GM12872 (cell line): ENCODE measurements around the gene PCDH15.

Experiments
- CTCF ChIP-seq: IDR thresholded peaks from 3 replicates; pipeline ENCODE4 v1.5.1; 2011; ENCODE audit warnings: low read depth, mild to moderate bottlenecking, low read length, moderate library complexity; ENCODE audit not compliant: insufficient read depth

PCDH15 gene

DNA sequence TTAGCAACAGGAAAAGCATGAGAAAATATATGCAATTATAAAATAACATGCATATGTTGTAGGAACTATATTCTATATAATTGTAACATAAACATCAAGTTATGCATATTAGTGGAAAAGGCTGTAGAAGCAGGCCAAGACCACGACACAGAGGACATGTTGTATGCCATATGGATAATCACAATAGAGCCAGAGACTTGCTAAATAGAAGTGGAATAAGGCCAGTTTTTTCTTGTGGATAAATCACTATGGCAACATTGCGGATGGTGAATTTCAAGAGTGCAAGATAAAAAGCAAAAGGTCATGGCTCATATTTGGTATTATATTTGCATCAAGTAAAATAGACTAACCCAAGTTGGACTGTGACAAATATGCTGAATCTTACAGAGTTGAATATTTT, 93.0 kb downstream of the PCDH15 start:
- TF ChIP-seq CTCF = no peak

DNA sequence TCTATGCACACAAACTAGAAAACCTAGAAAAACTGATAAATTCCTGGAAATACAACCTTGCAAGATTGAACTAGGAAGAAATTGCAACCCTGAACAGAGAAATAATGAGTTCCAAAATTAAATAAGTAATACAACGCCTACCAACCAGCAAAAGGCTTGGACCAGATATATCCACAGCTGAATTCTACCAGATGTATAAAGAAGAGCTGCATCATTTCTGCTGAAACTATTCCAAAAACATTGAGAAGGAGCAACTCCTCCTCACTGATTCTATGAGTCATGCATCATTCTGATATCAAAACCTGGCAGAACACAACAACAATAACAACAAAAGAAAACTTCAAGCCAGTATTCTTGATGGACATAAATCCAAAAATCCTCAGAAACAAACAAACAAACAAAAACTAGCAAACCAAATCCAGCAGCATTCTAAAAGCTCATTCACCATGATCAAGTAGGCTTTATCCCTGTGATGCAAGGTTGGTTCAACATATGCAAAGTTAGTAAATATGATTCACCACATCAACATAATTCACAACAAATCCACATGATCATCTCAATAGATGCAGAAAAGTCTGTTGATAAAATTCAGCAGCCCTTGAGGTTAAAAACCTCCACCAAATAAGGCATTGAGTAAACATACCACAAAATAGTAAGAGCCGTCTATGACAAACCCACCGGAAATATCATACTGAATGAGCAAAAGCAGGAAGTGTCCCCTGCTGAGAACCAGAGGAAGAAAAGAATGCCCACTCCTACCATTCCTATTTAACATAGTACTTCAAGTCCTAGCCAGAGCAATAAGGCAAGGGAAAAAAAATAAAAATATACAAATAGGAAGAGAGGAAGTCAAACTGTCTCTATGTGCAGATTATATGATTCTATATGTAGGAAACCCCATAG, 98.2 kb downstream of the PCDH15 start:
- TF ChIP-seq CTCF = no peak

DNA sequence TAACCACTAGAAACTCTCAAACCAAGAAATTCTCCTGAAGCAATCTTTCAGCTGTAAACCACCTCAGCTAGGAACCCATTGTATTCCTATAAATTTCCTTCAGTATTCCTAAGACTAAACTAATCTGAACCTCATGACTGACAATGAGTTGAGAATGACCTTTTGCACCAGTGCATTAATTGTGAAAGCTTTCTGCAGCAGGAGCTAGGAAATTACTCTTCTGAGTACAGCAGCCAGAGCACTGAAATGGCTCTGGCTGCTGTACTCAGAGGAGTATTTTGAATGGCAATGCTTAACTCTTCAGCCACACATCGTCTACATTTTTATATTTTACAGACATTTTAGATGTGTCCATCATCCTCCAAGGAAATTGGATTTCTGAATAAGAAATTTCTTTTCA, 109.7 kb downstream of the PCDH15 start:
- TF ChIP-seq CTCF = no peak

GRCh38 chr10:54682554-54682953, 118.5 kb downstream of the PCDH15 start:
- no peak for TF ChIP-seq CTCF

GRCh38 chr10:54681136-54681535, 119.9 kb downstream of the PCDH15 start:
- no peak for TF ChIP-seq CTCF

DNA sequence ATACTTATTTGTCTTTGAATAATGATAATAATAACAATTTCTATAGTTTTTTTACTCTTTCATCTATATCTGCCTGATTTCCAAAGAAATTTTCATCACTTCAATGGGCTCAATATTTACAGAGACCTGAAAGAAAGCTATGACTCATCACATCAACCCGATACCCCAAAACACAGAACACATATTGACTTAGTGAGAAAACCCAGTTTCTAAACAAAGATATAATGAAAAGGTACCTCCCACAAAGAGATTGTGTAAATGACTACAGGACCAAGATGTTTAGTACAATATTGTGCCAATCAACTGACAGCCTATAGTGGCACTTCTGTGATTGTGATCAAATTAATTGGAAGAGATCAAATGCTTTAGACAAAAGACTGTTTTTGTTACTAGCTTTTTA, 133.9 kb downstream of the PCDH15 start:
- no peak for TF ChIP-seq CTCF

DNA sequence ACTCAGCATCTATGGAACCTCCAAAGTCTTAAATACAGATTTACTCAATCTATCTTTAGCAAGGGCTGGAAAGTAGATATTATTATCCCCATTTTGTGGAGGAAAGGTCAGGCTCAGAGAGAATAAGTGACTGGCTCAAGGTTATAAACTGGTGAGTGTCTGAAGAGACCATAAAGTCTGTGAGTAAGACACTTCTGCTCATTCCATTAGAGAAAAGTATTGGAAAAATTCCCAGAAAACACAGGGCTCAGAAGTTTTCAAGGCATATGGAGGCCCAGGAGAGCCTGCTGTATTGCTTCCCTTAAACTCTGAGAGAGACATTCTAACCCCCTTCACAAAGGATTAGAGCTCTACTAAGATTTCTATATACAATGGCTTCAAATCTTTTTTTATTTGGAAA, 134.8 kb downstream of the PCDH15 start:
- TF ChIP-seq CTCF = no peak

DNA sequence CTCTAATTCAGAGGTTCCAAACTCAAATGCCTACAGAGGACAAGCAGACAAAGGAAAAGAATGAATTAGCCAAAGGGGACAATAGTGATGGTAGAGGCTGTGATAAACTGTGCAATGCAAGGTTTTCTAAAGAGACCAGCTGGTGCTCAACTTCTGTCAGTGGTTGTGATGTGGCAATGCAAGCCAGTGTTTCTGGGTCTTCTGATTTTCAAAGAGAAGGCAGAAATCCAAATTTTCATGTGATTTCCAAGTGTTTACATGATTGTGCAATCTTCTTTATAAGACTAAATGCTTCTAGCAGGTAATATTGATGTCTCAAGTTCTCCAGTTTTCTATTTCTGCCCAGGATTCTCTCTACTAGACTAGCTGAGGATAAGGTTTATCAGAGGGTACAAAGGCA, 135.9 kb downstream of the PCDH15 start:
- TF ChIP-seq CTCF = no peak
